Stimulated activated CD8-positive, alpha-beta memory T cell treated with anti-CD3 and anti-CD28 coated beads, Interleukin-15, amount 100 ng/mL, for 48 hours (primary cell): ENCODE measurements around the gene CSF1.
"Not testable (repeated sequence)": the region's sequence is repeated elsewhere in the genome, so short reads cannot be mapped to it uniquely, and the experiment has no call there.

ENCODE experiments used
- DNase-seq, 2 donors: peaks; one replicate each; pipeline ENCODE4 v3.0.0-alpha.2; 2020; ENCODE audit warnings: low read depth in 2 of 2

The CSF1 gene

DNA sequence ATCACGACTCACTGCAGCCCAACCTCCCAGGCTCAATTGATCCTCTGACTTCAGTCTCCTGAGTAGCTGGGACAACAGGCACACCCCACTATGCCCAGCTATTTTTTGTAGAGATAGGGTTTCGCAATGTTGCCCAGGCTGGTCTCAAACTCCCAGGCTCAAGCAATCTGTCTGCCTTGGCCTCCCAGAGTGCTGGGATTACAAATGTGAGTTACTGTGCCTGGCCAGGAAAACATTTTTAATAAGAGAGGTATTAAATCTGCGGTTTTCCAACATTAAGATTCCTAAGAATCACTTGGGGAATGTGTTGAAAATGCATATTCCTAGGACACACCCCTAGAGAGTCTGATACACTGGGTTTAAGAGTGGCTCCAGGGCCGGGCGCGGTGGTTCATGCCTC lies 8.7 kb downstream of the CSF1 start:
- no peak for DNase-seq

DNA sequence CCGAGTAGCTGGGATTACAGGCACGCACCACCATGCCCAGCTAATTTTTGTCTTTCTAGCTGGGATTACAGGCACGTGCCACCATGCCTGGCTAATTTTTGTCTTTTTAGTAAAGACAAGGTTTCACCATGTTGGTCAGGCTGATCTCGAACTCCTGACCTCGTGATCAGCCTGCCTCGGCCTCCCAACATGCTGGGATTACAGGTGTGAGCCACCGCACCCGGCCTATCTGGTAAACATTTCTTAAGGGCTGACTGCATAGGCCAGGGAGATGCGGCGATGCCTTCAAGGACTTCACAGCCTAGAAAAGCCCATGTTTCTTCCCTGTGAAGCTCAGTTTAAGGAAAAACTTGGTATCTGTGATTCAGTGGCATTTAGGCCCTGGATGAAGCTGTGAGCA lies 9.7 kb downstream of the CSF1 start:
- DNase-seq = not testable (repeated sequence)

DNA sequence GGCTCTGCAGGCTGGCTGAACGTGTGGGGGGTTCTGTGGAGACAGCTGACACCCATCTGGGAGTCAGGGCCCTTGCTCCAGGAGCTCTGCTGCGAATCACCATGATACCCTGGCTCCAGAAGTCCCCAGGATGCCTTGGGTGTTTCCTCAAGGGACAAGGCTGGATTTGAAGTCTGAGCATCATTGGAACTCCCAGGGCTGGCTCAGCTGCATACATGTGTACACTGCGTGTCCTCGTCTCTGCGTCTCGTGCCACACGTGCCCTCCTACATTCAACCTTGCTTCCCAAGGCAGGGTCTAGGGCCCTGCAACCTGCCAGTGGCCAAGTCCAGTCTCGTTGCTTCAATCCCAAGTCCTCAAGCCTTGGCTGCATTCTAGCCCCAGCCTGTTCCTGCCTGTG lies 11.7 kb downstream of the CSF1 start:
- DNase-seq = no peak

DNA sequence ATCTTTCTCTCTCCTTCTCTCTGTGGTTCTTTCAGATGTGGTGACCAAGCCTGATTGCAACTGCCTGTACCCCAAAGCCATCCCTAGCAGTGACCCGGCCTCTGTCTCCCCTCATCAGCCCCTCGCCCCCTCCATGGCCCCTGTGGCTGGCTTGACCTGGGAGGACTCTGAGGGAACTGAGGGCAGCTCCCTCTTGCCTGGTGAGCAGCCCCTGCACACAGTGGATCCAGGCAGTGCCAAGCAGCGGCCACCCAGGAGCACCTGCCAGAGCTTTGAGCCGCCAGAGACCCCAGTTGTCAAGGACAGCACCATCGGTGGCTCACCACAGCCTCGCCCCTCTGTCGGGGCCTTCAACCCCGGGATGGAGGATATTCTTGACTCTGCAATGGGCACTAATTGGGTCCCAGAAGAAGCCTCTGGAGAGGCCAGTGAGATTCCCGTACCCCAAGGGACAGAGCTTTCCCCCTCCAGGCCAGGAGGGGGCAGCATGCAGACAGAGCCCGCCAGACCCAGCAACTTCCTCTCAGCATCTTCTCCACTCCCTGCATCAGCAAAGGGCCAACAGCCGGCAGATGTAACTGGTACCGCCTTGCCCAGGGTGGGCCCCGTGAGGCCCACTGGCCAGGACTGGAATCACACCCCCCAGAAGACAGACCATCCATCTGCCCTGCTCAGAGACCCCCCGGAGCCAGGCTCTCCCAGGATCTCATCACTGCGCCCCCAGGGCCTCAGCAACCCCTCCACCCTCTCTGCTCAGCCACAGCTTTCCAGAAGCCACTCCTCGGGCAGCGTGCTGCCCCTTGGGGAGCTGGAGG lies 12.7 kb downstream of the CSF1 start:
- no peak for DNase-seq

DNA sequence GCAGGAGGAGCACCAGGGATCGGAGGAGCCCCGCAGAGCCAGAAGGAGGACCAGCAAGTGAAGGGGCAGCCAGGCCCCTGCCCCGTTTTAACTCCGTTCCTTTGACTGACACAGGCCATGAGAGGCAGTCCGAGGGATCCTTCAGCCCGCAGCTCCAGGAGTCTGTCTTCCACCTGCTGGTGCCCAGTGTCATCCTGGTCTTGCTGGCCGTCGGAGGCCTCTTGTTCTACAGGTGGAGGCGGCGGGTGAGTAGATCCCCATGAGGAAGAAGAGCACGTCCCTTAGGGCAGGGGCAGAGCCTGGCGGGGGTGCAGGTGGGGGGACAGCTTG lies 13.3 kb downstream of the CSF1 start:
- DNase-seq = no peak

DNA sequence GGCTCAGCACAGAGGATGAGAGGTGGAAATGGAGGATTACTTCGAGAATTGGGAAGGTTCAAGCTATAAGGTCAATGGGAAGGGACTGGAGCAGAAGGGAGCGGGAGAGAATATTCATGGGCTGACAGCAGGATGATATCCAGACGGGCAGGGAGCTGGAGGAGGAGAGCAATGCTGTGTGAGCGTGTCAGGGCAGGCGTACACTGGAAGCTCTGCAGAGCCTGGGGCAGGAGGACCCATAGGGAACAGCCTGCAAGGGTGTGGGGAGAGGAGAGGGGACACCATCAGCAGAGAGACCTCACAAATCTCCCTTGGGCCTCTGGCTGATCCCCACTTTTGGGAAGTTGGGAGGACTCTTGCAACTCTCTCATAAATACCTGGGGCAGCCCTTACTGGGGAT lies 13.7 kb downstream of the CSF1 start:
- no peak for DNase-seq

DNA sequence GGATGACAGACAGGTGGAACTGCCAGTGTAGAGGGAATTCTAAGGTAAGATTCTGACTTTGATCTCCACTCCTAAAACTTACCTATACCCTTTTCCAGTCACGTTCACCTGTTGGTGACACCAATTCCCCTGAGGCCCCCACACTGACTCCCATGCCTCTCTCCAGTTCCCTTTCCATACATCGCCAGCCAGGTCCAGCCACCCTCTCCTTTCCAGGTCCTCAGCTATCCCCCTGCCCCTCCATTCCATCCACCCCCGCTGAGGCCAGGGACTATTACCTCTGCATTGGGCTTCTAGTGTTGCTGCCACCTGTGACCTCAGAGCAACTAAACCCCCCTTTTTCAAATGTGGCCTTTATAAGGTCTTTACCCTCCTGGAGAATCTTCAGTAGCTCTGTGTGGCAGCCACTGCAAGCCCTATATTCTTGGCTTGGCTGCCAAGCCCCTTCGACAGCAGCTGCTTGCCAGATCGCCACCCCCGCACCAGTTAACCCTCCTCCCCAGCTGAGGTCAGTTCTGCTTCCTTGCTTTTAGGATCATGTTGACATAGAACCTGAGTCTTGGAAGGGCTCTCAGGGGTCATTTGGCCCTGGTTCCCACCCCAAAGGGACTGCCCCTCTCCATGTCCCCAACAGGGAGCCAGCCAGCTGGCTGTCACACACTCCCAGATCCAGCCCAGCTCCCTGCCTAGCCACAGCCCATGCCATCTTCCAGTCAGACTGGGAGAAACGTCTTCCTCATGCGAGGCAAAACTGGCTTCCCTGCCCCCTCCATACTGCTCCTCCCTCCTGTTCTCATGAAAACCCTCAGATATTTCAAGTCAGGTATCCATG lies 14.7 kb downstream of the CSF1 start:
- DNase-seq = no peak

DNA sequence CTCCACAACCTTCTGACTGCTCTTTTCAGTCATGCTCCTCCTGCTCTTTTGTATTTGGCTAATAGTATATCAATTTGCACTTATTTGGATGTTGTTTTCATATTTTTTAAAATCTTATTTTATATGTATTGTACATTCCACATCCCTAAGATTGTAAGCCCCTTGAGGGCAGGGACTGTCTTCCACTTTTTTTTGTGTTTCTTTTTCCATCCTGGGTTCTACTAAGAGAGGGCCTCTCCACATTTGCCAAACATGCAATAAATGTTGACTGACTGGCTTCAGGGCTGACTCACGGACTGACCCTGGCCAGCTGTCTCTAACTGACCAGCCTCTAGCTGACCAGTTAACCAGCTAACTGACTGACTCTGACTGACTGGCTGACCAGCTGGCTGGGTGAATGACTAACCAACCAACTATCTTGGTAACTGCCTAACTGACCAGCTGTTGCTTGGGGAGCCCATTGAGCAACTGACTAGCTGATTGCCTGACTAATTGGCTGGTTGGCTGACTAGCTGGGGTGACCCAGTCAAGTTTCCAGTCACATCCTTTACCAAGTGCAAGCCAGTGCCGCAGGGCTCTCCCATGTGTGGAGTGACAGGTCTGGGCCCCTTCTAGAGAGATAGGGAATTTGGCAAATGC lies 16.1 kb downstream of the CSF1 start:
- no peak for DNase-seq

DNA sequence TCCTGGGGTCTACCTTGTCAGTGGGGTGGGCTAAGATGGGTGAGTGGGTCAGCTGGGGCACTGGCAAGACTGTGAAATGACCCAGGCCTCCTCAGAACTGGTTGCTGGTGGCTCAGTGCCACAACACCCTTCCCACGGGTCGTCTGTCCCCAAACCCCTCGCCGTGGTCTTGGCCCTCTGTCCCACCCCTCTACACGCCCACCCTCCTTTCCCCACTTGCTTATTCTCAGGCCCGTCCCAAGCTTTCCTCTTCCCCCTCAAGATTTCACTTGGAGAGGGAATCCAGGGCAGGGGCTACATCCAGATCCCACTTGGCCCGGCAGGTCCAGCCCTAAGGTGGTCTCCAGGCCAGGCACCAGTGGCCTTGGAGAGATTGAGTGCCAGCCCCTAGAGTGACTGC lies 16.7 kb downstream of the CSF1 start:
- no peak for DNase-seq

DNA sequence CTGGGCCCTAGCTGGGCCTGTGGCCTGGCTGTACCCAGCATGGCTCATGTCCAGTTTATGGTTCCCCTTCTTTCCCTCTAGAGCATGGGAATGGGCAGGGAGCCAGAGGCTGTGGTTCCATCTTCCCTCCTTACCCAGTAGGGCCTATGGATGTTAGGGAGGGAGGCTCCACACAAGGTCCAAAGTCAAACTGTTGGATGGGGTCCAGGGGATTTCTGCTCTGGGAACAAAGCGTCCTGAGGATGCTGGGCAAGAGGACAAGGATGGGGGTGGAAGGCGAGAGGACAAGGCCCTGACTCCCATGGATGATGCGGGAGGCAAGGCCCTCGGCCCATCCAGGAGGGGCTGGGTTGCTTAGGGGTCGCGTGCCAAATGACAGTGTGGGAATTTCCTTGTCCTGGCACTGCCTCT lies 17.3 kb downstream of the CSF1 start:
- no peak for DNase-seq

DNA sequence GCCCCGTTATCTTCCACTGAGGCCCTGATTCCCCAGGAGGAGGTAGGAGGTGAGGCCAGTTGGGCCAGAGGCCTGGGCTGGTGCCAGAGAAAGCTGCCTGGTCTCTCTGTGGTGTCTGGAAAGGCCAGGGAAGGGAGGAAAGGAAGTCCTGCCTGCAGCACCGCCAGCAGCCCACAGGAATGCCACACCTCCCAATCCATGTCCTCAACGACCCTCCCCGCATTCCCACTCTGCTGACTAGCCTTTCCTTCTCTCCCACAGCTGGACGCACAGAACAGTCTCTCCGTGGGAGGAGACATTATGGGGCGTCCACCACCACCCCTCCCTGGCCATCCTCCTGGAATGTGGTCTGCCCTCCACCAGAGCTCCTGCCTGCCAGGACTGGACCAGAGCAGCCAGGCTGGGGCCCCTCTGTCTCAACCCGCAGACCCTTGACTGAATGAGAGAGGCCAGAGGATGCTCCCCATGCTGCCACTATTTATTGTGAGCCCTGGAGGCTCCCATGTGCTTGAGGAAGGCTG lies 18.0 kb downstream of the CSF1 start:
- no peak for DNase-seq

DNA sequence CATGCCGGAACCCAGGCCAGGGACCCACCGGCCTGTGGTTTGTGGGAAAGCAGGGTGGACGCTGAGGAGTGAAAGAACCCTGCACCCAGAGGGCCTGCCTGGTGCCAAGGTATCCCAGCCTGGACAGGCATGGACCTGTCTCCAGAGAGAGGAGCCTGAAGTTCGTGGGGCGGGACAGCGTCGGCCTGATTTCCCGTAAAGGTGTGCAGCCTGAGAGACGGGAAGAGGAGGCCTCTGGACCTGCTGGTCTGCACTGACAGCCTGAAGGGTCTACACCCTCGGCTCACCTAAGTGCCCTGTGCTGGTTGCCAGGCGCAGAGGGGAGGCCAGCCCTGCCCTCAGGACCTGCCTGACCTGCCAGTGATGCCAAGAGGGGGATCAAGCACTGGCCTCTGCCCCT lies 18.5 kb downstream of the CSF1 start:
- DNase-seq = no peak

DNA sequence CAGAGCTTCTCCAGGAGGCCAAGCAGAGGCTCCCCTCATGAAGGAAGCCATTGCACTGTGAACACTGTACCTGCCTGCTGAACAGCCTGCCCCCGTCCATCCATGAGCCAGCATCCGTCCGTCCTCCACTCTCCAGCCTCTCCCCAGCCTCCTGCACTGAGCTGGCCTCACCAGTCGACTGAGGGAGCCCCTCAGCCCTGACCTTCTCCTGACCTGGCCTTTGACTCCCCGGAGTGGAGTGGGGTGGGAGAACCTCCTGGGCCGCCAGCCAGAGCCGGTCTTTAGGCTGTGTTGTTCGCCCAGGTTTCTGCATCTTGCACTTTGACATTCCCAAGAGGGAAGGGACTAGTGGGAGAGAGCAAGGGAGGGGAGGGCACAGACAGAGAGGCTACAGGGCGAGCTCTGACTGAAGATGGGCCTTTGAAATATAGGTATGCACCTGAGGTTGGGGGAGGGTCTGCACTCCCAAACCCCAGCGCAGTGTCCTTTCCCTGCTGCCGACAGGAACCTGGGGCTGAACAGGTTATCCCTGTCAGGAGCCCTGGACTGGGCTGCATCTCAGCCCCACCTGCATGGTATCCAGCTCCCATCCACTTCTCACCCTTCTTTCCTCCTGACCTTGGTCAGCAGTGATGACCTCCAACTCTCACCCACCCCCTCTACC lies 19.1 kb downstream of the CSF1 start:
- no peak for DNase-seq

DNA sequence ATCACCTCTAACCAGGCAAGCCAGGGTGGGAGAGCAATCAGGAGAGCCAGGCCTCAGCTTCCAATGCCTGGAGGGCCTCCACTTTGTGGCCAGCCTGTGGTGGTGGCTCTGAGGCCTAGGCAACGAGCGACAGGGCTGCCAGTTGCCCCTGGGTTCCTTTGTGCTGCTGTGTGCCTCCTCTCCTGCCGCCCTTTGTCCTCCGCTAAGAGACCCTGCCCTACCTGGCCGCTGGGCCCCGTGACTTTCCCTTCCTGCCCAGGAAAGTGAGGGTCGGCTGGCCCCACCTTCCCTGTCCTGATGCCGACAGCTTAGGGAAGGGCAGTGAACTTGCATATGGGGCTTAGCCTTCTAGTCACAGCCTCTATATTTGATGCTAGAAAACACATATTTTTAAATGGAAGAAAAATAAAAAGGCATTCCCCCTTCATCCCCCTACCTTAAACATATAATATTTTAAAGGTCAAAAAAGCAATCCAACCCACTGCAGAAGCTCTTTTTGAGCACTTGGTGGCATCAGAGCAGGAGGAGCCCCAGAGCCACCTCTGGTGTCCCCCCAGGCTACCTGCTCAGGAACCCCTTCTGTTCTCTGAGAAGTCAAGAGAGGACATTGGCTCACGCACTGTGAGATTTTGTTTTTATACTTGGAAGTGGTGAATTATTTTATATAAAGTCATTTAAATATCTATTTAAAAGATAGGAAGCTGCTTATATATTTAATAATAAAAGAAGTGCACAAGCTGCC lies 19.8 kb downstream of the CSF1 start:
- DNase-seq = no peak

DNA sequence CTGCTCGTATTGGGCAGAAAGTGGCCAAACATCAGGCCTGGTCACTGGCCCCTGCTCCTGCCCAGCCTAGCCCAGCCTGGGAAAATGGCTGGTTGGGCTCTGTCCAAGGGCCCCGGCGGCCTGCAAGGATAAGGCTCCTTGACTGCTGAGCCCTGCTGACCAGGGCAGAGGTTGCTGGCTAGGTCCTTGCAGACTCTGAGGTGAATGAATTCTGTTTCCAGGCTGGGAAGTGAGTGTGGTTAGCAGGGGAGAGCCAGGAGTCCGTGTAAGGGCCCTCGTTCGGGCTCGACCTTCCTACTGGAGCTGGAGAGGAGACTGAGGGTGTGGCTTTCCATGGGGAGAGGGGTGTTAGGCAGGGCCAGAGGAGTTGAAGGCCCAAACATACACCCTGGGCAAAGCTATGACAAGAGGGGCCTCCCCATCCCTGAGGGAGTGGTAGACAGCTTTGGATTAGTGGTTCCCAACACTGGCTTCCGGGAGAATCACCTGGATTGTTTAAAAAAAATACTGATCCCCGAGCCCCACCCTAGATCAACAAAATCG lies 20.6 kb downstream of the CSF1 start:
- no peak for DNase-seq

DNA sequence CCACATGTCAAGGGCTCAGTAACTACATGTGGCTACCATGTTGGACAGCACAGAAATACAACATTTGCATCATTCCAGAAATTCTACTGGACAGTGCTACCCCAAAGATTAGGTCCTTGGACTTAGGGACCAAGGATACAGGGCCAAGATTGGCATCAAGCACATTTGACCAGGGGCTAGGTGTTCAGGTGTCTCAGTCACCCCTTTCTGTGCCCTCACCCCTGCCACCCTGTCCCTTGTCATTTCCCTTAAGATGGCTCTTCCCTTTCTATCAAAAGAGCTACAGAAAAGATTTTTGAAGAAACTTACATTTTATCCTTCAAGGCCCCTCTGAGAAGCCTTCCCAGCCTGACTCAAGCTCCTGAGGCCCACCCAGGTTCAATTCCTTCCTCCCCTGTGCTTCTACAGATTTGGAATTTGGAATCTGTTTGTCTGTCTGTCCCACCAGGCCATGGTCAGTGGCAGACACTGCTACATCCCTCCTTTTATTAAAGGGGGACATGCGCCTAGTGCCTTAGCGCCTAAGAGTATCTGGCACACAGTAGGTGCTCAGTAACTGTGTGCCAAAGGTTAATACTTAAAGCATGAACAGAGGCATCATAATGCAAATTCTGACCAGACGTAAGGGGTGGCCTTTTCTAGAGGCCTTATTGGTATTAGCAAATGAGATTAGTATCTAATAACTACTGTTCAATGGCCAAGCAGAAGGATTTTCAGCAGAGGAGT lies 21.4 kb downstream of the CSF1 start:
- DNase-seq = no peak

DNA sequence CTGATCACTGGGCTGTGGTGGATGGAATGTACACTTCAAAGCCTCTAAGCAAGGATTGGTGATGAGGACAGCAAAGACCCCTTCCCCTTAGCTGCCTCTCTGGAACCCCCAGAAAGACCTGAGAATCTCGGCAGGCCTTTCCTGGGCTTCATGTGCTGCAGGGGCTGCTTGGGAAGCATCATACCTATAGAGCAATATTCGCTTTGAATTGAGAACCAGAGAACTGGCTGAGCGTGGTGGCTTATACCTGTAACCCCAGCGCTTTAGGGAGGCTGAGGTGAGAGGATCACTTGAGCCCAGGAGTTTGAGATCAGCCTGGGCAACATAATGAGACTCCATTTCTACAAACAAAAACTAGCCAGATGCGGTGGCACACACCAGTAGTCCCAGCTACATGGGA lies 22.0 kb downstream of the CSF1 start:
- DNase-seq = no peak

DNA sequence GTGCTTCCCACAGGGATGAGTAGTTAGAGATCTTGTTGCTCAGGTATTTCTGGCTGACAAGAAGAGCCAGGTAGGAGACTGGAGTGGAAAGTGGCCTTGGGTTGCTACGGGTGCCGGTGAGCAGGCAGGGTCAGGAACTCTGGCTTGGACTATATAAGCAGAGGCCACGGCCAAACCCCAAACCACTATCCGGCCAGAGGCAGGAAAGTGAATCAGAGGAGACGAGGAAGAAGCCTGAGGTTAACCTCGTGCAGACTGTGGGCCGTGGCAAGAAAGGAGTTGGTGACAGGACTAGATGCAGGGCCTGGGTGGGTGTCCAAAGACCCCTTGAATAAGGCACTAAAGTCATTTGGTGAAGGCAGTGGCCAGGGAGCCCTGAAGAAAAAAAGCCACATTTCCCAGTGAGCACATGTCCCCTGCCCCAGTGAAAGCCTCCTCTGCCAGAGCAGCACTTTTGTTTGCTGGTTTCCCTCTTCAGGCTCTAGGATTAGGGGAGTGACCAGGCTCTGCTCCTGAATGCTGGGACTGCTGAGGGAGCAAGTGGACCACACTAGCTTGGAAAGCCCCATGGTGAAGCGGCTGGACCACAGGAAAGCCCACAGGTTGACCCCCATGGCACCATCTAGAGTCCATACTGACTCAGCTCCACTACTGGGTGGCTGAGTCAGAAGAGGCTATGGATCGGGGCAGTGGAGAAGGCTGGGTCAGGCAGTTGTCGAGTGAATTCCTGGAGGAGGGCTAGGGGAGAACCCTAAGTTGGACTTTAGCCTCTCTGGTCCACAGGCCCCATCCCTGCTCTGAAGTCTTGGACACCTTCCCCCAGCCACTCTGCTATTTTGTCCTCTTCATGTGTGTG lies 23.4 kb downstream of the CSF1 start:
- no peak for DNase-seq

DNA sequence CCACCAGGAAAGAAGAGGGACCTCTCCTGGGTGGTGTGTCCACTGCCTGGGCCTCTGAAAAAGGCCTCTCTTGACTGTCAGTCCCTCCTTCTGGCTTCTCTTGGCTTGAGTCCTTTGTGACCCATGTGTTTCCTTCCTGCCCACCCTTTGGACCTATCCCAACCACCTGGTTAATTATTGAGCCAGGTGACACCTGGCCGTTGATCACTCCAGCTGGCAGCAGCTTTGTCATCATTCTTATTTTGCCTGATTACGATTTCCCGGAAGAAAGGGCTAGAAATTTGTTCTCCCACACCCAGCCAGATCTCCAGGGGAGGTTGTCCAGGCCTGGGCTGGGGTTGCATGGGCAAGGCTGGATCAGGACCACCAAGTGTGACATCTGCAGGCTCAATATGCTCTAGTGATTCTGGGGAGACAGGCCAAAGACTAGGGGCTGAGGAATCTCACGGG lies 24.8 kb downstream of the CSF1 start:
- no peak for DNase-seq
